Lower leg skin (tissue), 3 donors: ENCODE data around the gene TMEM33.

Experiments
- POLR2A ChIP-seq, 2 donors: fragments of 450-650 bp; IDR thresholded peaks; one replicate each; pipeline ENCODE4 v1.6.1; 2016 to 2017; ENCODE audit warnings: antibody characterized with exemption in 2 of 2, mild to moderate bottlenecking in 1 of 2, moderate library complexity in 1 of 2
- TF ChIP-seq, protein P1 (sequence below), 3 donors: fragments of 450-650 bp; IDR thresholded peaks; one replicate each; pipeline ENCODE4 v1.5.1; 2016; ENCODE audit warnings: antibody characterized with exemption in 3 of 3, mild to moderate bottlenecking in 3 of 3, moderate library complexity in 2 of 3

DNA sequence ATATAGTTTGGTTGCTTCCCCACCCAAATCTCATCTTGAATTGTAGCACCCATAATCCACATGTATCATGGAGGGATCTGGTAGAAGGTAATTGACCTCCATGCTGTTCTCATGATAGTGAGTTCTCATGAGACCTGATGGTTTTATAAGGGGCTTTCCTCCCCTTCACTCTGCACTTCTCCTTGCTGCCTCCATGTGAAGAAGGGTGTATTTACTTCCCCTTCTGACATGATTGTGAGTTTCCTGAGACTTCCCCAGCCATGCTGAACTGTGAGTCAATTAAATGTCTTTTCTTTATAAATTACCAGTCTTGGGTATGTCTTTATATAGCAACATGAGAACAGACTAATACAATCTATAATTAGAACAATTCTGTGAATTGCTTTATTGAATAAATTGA lies 34.4 kb downstream of the TMEM33 start:
- TF ChIP-seq, protein P1, sequence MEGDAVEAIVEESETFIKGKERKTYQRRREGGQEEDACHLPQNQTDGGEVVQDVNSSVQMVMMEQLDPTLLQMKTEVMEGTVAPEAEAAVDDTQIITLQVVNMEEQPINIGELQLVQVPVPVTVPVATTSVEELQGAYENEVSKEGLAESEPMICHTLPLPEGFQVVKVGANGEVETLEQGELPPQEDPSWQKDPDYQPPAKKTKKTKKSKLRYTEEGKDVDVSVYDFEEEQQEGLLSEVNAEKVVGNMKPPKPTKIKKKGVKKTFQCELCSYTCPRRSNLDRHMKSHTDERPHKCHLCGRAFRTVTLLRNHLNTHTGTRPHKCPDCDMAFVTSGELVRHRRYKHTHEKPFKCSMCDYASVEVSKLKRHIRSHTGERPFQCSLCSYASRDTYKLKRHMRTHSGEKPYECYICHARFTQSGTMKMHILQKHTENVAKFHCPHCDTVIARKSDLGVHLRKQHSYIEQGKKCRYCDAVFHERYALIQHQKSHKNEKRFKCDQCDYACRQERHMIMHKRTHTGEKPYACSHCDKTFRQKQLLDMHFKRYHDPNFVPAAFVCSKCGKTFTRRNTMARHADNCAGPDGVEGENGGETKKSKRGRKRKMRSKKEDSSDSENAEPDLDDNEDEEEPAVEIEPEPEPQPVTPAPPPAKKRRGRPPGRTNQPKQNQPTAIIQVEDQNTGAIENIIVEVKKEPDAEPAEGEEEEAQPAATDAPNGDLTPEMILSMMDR (IDR thresholded peaks at IDR 0.05) = no peak
- TF ChIP-seq POLR2A (IDR thresholded peaks at IDR 0.05) = no peak
